SU-DHL-6 (cell line): ENCODE measurements around the gene OPN1MW3.
"Not testable (repeated sequence)": the region's sequence is repeated elsewhere in the genome, so short reads cannot be mapped to it uniquely, and the experiment has no call there.

ENCODE experiments used
- EZH2phosphoT487 ChIP-seq: fragments of 200-600 bp; sonication (generic), shearing (Covaris generic); conservative IDR thresholded peaks from 2 replicates; pipeline ENCODE4 v1.6.1; 2018; ENCODE audit warnings: mild to moderate bottlenecking, antibody characterized with exemption, low read length, moderate library complexity, mixed read lengths
- TF ChIP-seq, protein P1 (sequence below): fragments of 200-600 bp; sonication (generic); IDR thresholded peaks from one replicate; pipeline ENCODE4 v1.5.1; 2017; ENCODE audit warnings: antibody characterized with exemption, mild to moderate bottlenecking, low read length, moderate library complexity; ENCODE audit not compliant: insufficient read depth, poor library complexity, severe bottlenecking

DNA sequence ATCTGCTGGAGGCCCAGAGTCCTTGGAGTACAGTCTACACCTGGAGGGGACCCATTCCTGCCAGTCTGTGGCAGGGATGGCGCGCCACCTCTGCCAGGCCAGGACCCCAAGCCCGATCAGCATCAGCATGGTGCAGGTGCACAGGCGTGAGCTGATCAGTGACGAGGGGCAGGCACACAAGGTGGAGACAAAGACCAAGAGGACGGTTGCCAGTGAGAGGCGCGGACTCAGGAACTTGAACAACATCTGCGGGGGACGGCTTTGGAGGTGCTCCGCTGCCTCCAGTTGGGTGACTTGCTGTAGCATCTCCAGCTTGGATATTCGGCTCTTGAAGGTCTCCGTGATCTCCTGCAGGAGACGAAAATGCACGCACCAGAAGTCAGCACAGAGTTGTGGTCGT lies 23.8 kb upstream of the OPN1MW3 start:
- TF ChIP-seq, protein P1, sequence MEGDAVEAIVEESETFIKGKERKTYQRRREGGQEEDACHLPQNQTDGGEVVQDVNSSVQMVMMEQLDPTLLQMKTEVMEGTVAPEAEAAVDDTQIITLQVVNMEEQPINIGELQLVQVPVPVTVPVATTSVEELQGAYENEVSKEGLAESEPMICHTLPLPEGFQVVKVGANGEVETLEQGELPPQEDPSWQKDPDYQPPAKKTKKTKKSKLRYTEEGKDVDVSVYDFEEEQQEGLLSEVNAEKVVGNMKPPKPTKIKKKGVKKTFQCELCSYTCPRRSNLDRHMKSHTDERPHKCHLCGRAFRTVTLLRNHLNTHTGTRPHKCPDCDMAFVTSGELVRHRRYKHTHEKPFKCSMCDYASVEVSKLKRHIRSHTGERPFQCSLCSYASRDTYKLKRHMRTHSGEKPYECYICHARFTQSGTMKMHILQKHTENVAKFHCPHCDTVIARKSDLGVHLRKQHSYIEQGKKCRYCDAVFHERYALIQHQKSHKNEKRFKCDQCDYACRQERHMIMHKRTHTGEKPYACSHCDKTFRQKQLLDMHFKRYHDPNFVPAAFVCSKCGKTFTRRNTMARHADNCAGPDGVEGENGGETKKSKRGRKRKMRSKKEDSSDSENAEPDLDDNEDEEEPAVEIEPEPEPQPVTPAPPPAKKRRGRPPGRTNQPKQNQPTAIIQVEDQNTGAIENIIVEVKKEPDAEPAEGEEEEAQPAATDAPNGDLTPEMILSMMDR, result not testable (repeated sequence)
- TF ChIP-seq EZH2phosphoT487, result not testable (repeated sequence)
